HG03097 (cell line): Measurements from ENCODE around the gene TOR1AIP1.
"Not testable (repeated sequence)": the region's sequence is repeated elsewhere in the genome, so short reads cannot be mapped to it uniquely, and the experiment has no call there.

Experiments used
- ATAC-seq: cut with Tn5 transposase; IDR thresholded peaks from one replicate; pipeline ENCODE4 v1.9.1; 2021; ENCODE audit not compliant: unreplicated experiment, low FRiP score

Gene TOR1AIP1, protein sequence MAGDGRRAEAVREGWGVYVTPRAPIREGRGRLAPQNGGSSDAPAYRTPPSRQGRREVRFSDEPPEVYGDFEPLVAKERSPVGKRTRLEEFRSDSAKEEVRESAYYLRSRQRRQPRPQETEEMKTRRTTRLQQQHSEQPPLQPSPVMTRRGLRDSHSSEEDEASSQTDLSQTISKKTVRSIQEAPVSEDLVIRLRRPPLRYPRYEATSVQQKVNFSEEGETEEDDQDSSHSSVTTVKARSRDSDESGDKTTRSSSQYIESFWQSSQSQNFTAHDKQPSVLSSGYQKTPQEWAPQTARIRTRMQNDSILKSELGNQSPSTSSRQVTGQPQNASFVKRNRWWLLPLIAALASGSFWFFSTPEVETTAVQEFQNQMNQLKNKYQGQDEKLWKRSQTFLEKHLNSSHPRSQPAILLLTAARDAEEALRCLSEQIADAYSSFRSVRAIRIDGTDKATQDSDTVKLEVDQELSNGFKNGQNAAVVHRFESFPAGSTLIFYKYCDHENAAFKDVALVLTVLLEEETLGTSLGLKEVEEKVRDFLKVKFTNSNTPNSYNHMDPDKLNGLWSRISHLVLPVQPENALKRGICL

GRCh38 chr1:179882253-179883039, at the start of gene TOR1AIP1:
TSS of gene TOR1AIP1 (plus strand) at chr1:179882285. CDS start at chr1:179882503, 218 bp downstream.
- peak; percentile 85 for ATAC-seq

- not testable (repeated sequence) for ATAC-seq
These were observed 45.2 kb upstream of the TOR1AIP1 start for GRCh38 chr1:179836686-179837445.

DNA sequence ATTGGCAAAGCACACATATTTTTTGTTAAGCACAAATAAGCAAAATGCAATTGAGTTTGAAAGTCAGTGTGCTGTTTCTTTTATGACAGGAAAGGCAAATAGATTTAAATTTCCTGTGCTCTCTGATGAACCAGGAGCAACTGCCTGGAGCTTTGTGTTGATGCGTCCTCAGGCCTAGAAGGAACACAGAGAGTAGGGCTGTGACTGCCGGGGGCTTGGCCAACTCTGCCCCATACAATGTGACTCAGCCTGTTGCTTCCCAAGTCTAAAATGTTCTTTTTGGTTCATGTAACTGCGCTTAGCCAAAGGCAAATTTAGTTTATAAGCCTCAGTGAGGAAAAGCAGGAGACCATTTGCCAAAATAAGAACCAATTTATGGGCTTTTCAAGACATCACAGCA, 42.0 kb upstream of the TOR1AIP1 start:
- no peak for ATAC-seq

DNA sequence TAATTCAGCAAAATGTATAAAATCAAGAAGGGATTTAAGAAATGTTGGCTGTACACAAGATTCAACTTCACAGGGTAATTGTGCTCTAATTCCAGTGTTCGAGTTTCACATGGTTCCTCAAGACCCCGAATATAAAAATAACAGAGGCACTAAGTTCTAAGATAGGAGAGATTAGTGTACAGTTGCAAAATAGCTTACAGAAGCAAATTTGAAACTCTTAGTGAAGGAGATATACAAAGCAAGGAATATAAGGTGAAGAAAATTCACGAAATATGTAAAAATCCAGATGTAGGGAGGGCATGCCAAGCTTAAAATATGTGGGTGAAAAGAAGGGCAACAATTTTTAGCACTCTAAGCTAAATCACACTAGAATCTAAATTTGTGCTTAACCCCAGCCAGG, 33.9 kb upstream of the TOR1AIP1 start:
- ATAC-seq: no peak

- no peak for ATAC-seq
These were observed 29.0 kb upstream of the TOR1AIP1 start for GRCh38 chr1:179853102-179853501.

DNA sequence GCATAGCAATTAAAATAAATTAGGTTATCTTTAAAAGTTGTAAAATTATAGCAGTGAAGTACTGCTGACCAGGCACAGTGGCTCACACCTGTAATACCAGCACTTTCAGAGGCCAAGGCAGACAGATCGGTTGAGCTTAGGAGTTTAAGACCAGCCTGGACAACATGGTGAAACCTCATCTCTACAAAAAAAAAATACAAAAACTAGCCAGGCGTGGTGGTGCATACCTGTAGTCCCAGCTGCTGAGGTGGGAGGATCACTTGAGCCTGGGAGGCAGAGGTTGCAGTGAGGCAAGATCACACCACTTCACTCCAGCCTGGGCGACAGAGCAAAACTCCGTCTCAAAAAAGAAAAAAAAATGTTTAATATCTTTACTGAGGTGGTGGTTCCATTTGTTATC, 26.3 kb upstream of the TOR1AIP1 start:
- not testable (repeated sequence) for ATAC-seq

DNA sequence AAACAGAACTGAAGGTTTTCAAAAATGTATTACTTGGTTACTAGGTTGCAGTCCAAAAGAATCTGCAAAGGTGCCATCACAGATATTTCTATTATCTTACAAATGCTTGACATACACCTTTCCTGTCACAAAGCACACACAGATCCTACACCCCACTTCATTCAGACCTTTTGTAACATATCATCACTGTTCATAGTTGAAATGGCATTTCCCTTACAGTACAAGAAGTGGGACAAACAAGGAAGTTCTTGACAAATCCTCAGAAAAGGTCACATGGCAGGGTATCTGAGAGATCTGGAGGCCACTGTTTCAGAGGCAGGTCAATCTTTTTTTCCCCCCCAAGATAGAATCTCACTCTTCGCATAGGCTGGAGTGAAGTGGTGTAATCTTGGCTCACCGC, 25.8 kb upstream of the TOR1AIP1 start:
- ATAC-seq: no peak

- ATAC-seq: no peak
These were observed 25.1 kb upstream of the TOR1AIP1 start for GRCh38 chr1:179857009-179857408.

DNA sequence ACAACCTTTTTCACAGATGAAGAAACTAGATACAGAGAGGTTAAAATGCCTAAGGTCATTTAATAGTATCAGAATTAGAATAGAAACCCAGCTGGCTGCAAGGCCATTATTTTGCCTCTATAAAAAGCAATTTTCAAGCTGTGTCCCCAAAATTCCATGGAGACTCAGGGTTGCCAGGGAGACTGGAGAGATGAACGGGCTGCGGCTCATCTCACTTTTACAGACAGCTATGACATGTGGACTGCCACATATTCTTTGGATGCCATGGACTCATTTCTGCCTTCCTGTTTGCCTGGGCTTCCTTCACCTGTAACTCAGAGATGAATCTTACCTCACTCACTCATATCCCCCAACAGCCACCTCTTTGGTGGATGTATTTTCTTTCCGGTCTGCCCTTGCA, 21.4 kb upstream of the TOR1AIP1 start:
- ATAC-seq: no peak

- ATAC-seq: no peak
These were observed 16.7 kb upstream of the TOR1AIP1 start for GRCh38 chr1:179865377-179865776.

- no peak for ATAC-seq
These were observed 15.5 kb upstream of the TOR1AIP1 start for GRCh38 chr1:179866616-179867015.

DNA sequence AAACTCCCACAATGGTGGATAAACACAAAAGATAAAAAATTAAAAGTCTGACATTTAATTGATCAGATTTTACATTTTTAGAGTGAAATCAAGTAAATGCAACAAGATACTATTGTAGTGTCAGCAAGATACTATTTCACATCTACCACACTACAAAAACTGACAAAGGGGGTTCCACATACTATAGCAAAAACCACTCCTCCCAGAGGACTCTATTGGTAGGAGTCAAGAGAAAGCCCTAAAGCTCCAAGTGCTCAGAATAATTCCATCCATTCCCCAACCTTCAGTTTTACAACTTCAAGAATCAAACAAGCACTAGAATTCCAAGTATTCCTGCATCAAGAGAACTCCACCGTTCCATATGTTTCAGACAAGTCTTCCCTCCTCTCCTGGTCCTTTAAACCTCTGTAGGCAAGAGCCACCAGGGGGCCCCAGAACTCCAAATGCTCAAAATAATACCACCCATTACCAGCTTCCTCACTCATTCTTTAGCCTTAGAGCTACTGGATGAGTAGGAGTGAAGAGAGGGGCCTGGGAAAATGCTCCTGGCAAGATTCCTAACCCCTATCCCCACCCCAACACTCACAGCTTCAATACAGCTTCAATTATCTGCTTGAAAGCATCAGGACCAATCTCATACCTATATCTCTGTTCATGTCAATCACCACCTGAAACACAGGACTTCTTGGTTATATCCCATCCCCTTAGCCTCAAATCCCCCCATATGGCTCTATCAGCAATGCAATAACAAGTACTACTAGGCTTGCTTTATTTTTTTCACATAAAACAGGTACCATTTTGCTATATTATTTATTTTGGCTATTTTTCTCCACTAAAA, 14.4 kb upstream of the TOR1AIP1 start:
- no peak for ATAC-seq

DNA sequence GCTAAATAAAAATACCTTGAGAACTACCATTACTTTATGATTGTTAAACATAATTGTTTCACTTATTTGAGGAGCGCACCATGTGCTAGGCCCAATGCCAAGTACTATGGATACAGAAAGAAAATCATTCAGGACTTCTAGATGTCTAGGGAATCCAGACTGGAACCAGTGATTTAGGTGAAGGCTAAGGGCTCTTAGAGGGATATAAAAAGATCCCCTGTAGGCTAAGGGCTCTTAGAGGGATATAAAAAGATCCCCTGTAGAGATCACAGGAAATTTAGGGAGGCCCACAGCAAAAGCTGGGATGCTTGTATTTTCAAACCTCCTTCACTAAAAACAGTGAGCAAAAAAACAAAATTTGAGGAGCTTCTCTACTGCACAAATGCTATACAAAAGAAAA, 11.2 kb upstream of the TOR1AIP1 start:
- ATAC-seq: no peak

DNA sequence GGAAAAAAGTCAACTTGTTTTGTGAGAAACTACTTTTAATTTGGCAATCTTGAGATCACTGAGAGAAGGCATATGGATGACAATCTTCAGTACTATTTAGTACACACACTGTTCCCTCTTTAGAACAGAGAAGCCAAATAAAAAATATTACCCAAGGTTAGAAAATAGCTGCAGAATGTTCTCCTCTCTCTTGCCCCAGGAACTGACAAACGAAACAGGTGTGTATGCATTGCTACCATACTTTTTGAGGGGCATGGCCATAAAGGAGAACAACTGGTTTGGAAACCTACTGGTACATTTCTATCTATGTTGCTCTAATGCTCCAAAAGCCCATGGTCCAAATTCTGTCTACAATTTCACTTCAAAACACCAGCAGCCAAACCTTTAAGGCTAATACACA, 10.1 kb upstream of the TOR1AIP1 start:
- no peak for ATAC-seq

DNA sequence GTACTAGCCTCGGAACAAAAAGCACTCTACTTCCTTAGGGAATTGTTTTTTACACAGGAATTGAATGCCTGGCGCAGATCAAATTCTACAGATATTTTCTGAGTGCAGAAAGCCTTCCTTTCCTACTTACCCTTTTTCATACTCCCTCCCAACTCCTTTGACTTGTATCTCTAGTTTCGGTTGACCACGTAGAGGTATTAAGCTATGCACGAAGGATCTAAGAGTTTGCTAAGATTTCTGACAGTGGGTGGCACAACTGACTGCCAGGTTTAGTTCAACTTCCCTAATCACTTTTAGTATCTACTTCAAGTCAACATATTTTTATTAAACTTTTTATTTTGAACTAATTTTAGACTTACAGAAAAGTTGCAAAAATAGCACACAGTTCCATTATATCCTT, 9.5 kb upstream of the TOR1AIP1 start:
- ATAC-seq: no peak

GRCh38 chr1:179873438-179873851, 8.6 kb upstream of the TOR1AIP1 start:
- no peak for ATAC-seq

GRCh38 chr1:179875596-179876299, 6.3 kb upstream of the TOR1AIP1 start:
- no peak for ATAC-seq

DNA sequence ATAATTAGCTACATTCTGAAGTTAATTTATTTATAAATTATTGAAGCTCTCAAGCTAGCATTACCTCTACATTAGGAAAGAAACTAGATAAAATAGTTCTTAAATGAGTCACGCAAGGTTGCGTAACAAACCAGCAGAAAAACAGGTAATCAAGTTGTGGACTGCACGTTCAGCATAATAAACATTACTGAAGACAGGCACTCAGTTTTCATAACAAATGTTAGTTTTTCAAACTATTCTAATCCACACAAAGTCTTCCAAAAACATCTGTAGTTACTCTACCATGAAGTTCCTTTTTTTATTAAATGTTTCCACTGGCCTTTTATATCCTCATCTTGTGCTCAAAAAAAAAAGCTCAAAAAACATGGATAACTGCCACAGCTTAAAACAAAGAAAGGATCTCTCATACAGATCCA, 5.8 kb upstream of the TOR1AIP1 start:
- no peak for ATAC-seq

GRCh38 chr1:179877586-179878265, 4.4 kb upstream of the TOR1AIP1 start, which contains the start of gene TOR1AIP2:
TSS of gene TOR1AIP2 (minus strand) at chr1:179877803. CDS start at chr1:179852665, 25,138 bp downstream.
- peak; percentile 55 for ATAC-seq
